Endothelial cell (in vitro differentiated cells): ENCODE results near the gene RAP2B. TPM values are rescaled to one million over a fixed set of nuclear protein-coding genes. Genes with fewer than 3 reads are reported as not detected.
A peak's percentile ranks its signal among the peaks of the same experiment; 100 is the strongest.

Experiments
- DNase-seq: peaks from one replicate; pipeline ENCODE4 v3.0.0; 2021; ENCODE audit warnings: low spot score
- H3K27ac Mint-ChIP-seq: one replicate; pipeline ENCODE4 v1.8.0; 2021; ENCODE audit warnings: mixed read lengths, inconsistent platforms; ENCODE audit not compliant: unreplicated experiment
- H3K27me3 Mint-ChIP-seq: one replicate; pipeline ENCODE4 v1.8.0; 2021; ENCODE audit warnings: mild to moderate bottlenecking, moderate library complexity, mixed read lengths, inconsistent platforms; ENCODE audit not compliant: unreplicated experiment
- H3K36me3 Mint-ChIP-seq: one replicate; pipeline ENCODE4 v1.8.0; 2021; ENCODE audit warnings: mild to moderate bottlenecking, low read depth, mixed read lengths, inconsistent platforms; ENCODE audit not compliant: unreplicated experiment
- H3K4me1 Mint-ChIP-seq: one replicate; pipeline ENCODE4 v1.8.0; 2021; ENCODE audit warnings: mild to moderate bottlenecking, mixed read lengths, inconsistent platforms; ENCODE audit not compliant: unreplicated experiment
- H3K4me3 Mint-ChIP-seq: one replicate; pipeline ENCODE4 v1.8.0; 2021; ENCODE audit warnings: mild to moderate bottlenecking, mixed read lengths, inconsistent platforms; ENCODE audit not compliant: unreplicated experiment
- H3K9me3 Mint-ChIP-seq: one replicate; pipeline ENCODE4 v1.8.0; 2021; ENCODE audit warnings: mixed read lengths, inconsistent platforms; ENCODE audit not compliant: unreplicated experiment
- CTCF ChIP-seq: fragments of 200-600 bp; sonication (generic); IDR thresholded peaks from one replicate; pipeline ENCODE4 v1.5.0; 2021; ENCODE audit warnings: antibody characterized with exemption; ENCODE audit not compliant: unreplicated experiment
- total RNA-seq: library from RNA; stranded (reverse); fragmentation: NEBNext Ultra II Directional; extraction: Animal tissue kit (Norgen Biotek cat#: 25700); gene quantifications from one replicate; pipeline ENCODE4 v1.2.1, GENCODE V29; 2021; ENCODE audit not compliant: unreplicated experiment

Gene RAP2B
- total RNA-seq, 1 donor from 2014 or later: 33.7 TPM

- Mint-ChIP-seq H3K27ac (peak overlapping the region; percentile 83), H3K4me3 (peak overlapping the region; percentile 100), H3K9me3 (no peaks in the 10 kb centered on the region), H3K27me3 (peaks cover 20% of the 10 kb centered on the region), H3K36me3 (peaks cover 3% of the 10 kb centered on the region), H3K4me1 (peaks cover 32% of the 10 kb centered on the region)
- no peak for DNase-seq
- no peak for TF ChIP-seq CTCF
Measured at GRCh38 chr3:153163756-153164550, 1.9 kb downstream of the RAP2B start.

- Mint-ChIP-seq H3K36me3 (peaks cover 3% of the 10 kb centered on the region), H3K9me3 (no peaks in the 10 kb centered on the region), H3K27me3 (peaks cover 14% of the 10 kb centered on the region), H3K4me3 (peak overlapping the region; percentile 100), H3K27ac (no peak overlapping the region), H3K4me1 (peaks cover 32% of the 10 kb centered on the region)
- no peak for DNase-seq
- peak; percentile 16 for TF ChIP-seq CTCF
Measured at GRCh38 chr3:153165261-153165681, 3.2 kb downstream of the RAP2B start.

- H3K36me3 Mint-ChIP-seq: peaks cover 3% of the 10 kb centered on the region
- peaks cover 11% of the 10 kb centered on the region for H3K27me3 Mint-ChIP-seq
- H3K27ac Mint-ChIP-seq: peak overlapping the region; percentile 14
- TF ChIP-seq CTCF: no peak
- H3K4me1 Mint-ChIP-seq: peaks cover 32% of the 10 kb centered on the region
- H3K4me3 Mint-ChIP-seq: peak overlapping the region; percentile 18
- no peak for DNase-seq
- H3K9me3 Mint-ChIP-seq: no peaks in the 10 kb centered on the region
Measured at GRCh38 chr3:153166206-153166605, 4.2 kb downstream of the RAP2B start.

- TF ChIP-seq CTCF: no peak
- no peak overlapping the region for H3K27ac Mint-ChIP-seq
- peak overlapping the region; percentile 18 for H3K4me3 Mint-ChIP-seq
- H3K9me3 Mint-ChIP-seq: no peaks in the 10 kb centered on the region
- H3K4me1 Mint-ChIP-seq: peaks cover 32% of the 10 kb centered on the region
- no peak for DNase-seq
- peaks cover 3% of the 10 kb centered on the region for H3K36me3 Mint-ChIP-seq
- H3K27me3 Mint-ChIP-seq: peaks cover 10% of the 10 kb centered on the region
Measured at GRCh38 chr3:153166796-153167195, 4.8 kb downstream of the RAP2B start.

- H3K36me3 Mint-ChIP-seq: no peaks in the 10 kb centered on the region
- no peak overlapping the region for H3K4me3 Mint-ChIP-seq
- H3K4me1 Mint-ChIP-seq: peaks cover 20% of the 10 kb centered on the region
- no peak overlapping the region for H3K27ac Mint-ChIP-seq
- no peak for DNase-seq
- TF ChIP-seq CTCF: no peak
- peaks cover 1% of the 10 kb centered on the region for H3K27me3 Mint-ChIP-seq
- no peaks in the 10 kb centered on the region for H3K9me3 Mint-ChIP-seq
Measured at GRCh38 chr3:153169793-153170383, 7.9 kb downstream of the RAP2B start.
